Keratinocyte (primary cell): ENCODE data around the gene NFE2L3. TPM values are rescaled to one million over a fixed set of nuclear protein-coding genes. Genes with fewer than 3 reads are reported as not detected.

Source experiments
- DNase-seq: peaks from one replicate; pipeline ENCODE4 v3.0.0-alpha.2; 2011; ENCODE audit warnings: low read depth, missing footprints, low spot score
- FAIRE-seq: peaks from 2 replicates; lab custom pipeline; 2011; peaks lifted over from hg19 to GRCh38; lab: Jason Lieb, UNC
- H2AFZ ChIP-seq: 2 replicates; pipeline ENCODE4 v1.6.0; 2012; ENCODE audit warnings: low read length, control low read depth, inconsistent platforms; ENCODE audit not compliant: control insufficient read depth
- H3K27ac ChIP-seq: 2 replicates; pipeline ENCODE4 v1.5.1; 2011; ENCODE audit warnings: low read length; ENCODE audit not compliant: control insufficient read depth, insufficient read depth
- H3K27me3 ChIP-seq: 3 replicates; pipeline ENCODE4 v1.6.0; 2011; ENCODE audit warnings: low read length; ENCODE audit not compliant: control insufficient read depth, insufficient read depth; ENCODE audit errors: extremely low read depth
- H3K36me3 ChIP-seq, 2 experiments: 2 replicates in 1 of 2; 3 replicates in 1 of 2; pipeline ENCODE4 v1.5.1; 2011; ENCODE audit warnings: low read length in 2 of 2, mild to moderate bottlenecking in 1 of 2; ENCODE audit not compliant: control insufficient read depth in 2 of 2, insufficient read depth in 2 of 2; ENCODE audit errors: extremely low read depth in 1 of 2
- H3K4me1 ChIP-seq: 3 replicates; pipeline ENCODE4 v1.5.1; 2011; ENCODE audit warnings: low read length; ENCODE audit not compliant: control insufficient read depth, insufficient read depth; ENCODE audit errors: extremely low read depth
- H3K4me2 ChIP-seq: 3 replicates; pipeline ENCODE4 v1.6.0; 2011; ENCODE audit warnings: low read depth, low read length; ENCODE audit not compliant: control insufficient read depth, insufficient read depth; ENCODE audit errors: extremely low read depth
- H3K4me3 ChIP-seq, 3 experiments: fragments of 200-600 bp in 1 of 3; sonication (generic) in 1 of 3; 2 replicates in 2 of 3; 3 replicates in 1 of 3; pipeline ENCODE4 v1.5.1; 2011 to 2016; ENCODE audit warnings: low read length in 3 of 3, mild to moderate bottlenecking in 3 of 3, control low read depth in 2 of 3, inconsistent platforms in 1 of 3, low read depth in 1 of 3, mixed read lengths in 1 of 3, mixed run types in 1 of 3, moderate library complexity in 1 of 3; ENCODE audit not compliant: control insufficient read depth in 2 of 3, insufficient read depth in 2 of 3; ENCODE audit errors: extremely low read depth in 1 of 3
- H3K79me2 ChIP-seq: 2 replicates; pipeline ENCODE4 v1.6.0; 2012; ENCODE audit warnings: low read length; ENCODE audit not compliant: control insufficient read depth, insufficient read depth
- H3K9ac ChIP-seq: 3 replicates; pipeline ENCODE4 v1.6.0; 2011; ENCODE audit warnings: low read length; ENCODE audit not compliant: control insufficient read depth, insufficient read depth; ENCODE audit errors: extremely low read depth
- H3K9me1 ChIP-seq: 3 replicates; pipeline ENCODE4 v1.6.0; 2011; ENCODE audit warnings: low read length; ENCODE audit not compliant: control insufficient read depth, insufficient read depth; ENCODE audit errors: extremely low read depth
- H3K9me3 ChIP-seq: 2 replicates; pipeline ENCODE4 v1.5.1; 2012; ENCODE audit warnings: low read depth, low read length; ENCODE audit not compliant: control insufficient read depth
- H4K20me1 ChIP-seq: 3 replicates; pipeline ENCODE4 v1.6.0; 2011; ENCODE audit warnings: low read length; ENCODE audit not compliant: control insufficient read depth, insufficient read depth; ENCODE audit errors: extremely low read depth
- EZH2 ChIP-seq: IDR thresholded peaks from one replicate; pipeline ENCODE4 v1.6.1; 2012; ENCODE audit warnings: inconsistent platforms, mild to moderate bottlenecking, low read length, moderate library complexity
- dilution Hi-C: fragments of 300-500 bp; cut with MboI; formaldehyde crosslinking; loops from one replicate; pipeline ENCODE4 v1.7.0; 2020; ENCODE audit warnings: low sequenced_read_pairs; ENCODE audit not compliant: extremely low pct_ligation_motif_present
- polyA plus RNA-seq, 5 experiments: library from polyadenylated mRNA; depleted of rRNA in 3 of 5; stranded (reverse) in 3 of 5; stranded (forward) in 1 of 5; unstranded in 1 of 5; fragments of >200 nt; gene quantifications; 1 replicate in 1 of 5; 2 replicates in 3 of 5; 3 replicates in 1 of 5; pipeline versions ENCODE4 v1.2.1 to v1.2.3, GENCODE V29; 2011 to 2012; ENCODE audit warnings: missing spikeins in 2 of 5, low read depth in 1 of 5, low replicate concordance in 1 of 5
- TF ChIP-seq, protein P1 (sequence below), 3 experiments: IDR thresholded peaks in 1 of 3; conservative IDR thresholded peaks in 1 of 3; optimal IDR thresholded peaks in 1 of 3; 2 replicates in 2 of 3; 3 replicates in 1 of 3; pipeline versions ENCODE3 to v1.5.1; 2011; ENCODE audit warnings: low read length in 3 of 3, mild to moderate bottlenecking in 3 of 3, moderate library complexity in 2 of 3, control low read depth in 1 of 3, inconsistent platforms in 1 of 3; ENCODE audit not compliant: insufficient read depth in 2 of 3; ENCODE audit errors: extremely low read depth in 1 of 3

NFE2L3 gene
- polyA plus RNA-seq, 1 donor (not counting 4 experiments of a cell fraction or from before 2014, with no cell fraction given) = 17.8 TPM

DNA sequence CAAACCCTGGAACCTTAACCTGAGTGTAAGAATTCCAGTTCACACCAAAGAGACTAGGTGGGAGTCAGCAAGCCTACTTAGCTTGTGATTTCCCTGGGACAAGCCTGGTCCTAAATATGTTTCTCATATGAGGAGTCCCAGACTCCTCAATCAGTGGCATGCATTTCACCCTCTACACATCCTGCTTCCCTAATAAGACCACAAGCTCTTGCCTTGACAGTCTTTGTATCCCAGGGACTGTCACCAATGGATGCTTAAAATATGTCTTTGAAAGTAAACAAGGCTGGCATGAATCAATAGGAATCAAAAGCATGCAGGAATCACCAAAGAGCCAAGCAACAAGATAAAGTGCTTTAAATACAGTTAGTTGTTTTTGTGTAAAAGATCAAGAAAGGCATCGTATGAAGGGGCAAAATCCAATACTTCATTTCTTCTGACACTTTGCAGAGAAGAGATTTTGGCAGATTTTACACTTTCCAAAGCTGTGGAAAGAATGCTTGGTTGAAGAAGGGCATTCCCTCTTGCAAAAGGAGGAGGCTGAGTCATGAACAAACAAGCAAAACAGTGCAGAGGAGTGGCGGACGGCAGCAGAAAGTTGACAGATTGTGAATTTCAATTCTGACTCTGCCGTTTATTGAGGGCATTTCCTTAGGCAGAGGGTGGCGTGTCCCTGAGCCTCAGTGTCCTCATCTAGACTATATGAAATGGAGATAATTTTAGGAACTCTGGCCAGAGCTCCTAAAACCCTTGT lies 8.5 kb upstream of the NFE2L3 start:
- FAIRE-seq = no peak

DNA sequence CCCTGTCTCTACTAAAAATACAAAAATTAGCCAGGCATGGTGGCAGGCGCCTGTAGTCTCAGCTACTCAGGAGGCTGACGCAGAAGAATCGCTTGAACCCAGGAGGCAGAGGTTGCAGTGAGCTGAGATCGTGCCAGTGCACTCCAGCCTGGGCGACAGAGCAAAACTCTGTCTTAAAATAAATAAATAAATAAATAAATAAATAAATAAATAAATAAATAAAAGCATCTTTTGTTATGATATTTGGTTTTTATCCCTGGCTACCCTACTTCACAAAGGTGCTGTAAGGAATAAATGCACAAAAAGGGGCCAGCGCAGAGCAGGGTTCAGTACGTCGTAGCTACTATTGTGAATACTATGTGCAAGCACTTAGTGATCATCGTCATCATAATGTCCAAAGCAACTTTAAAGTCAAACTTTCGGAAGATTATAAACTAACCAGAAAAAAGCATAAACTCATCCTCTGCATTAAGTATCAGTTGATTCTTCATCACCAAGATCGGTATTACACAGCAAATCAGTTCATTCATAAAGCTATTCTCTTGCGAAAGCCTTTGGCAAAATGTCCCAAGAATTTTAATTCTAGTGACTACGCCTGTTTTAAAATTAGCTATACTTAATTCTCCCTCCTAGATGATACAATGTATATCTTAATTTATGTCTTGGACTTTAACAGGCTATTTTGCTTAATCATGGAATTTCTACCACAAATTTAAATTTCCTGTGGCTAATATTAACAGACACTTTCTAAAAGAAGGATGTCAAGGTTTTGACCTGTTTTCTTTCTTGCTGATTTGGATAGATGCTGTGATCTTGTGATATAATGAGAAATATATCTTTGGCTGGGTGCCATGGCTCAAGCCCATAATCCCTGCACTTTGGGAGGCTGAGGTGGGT lies 7.6 kb upstream of the NFE2L3 start:
- Histone ChIP-seq H3K4me3 (no peak overlapping the region), H3K9ac (no peak overlapping the region), H4K20me1 (no peaks in the 10 kb centered on the region), H3K4me2 (no peak overlapping the region), H3K9me3 (no peaks in the 10 kb centered on the region), H2AFZ (no peak overlapping the region), H3K9me1 (no peaks in the 10 kb centered on the region), H3K4me1 (no peaks in the 10 kb centered on the region), H3K27ac (no peak overlapping the region), H3K36me3 (no peaks in the 10 kb centered on the region), H3K27me3 (no peaks in the 10 kb centered on the region), H3K79me2 (no peaks in the 10 kb centered on the region)
- DNase-seq (no peak), FAIRE-seq (no peak)
- TF ChIP-seq, protein P1, sequence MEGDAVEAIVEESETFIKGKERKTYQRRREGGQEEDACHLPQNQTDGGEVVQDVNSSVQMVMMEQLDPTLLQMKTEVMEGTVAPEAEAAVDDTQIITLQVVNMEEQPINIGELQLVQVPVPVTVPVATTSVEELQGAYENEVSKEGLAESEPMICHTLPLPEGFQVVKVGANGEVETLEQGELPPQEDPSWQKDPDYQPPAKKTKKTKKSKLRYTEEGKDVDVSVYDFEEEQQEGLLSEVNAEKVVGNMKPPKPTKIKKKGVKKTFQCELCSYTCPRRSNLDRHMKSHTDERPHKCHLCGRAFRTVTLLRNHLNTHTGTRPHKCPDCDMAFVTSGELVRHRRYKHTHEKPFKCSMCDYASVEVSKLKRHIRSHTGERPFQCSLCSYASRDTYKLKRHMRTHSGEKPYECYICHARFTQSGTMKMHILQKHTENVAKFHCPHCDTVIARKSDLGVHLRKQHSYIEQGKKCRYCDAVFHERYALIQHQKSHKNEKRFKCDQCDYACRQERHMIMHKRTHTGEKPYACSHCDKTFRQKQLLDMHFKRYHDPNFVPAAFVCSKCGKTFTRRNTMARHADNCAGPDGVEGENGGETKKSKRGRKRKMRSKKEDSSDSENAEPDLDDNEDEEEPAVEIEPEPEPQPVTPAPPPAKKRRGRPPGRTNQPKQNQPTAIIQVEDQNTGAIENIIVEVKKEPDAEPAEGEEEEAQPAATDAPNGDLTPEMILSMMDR (optimal IDR thresholded peaks at IDR 0.05 in 1 of 3, IDR thresholded peaks at IDR 0.05 in 1 of 3, conservative IDR thresholded peaks at IDR 0.05 in 1 of 3; ENCODE audit: extremely low read depth in 1 of 3, insufficient read depth in 2 of 3, low read length in 3 of 3) = no peak
- dilution Hi-C loops = no loop called here

More for the DNA sequence above, 8.5 kb upstream of the NFE2L3 start:
- TF ChIP-seq, protein P1 (optimal IDR thresholded peaks at IDR 0.05 in 1 of 3, IDR thresholded peaks at IDR 0.05 in 1 of 3, conservative IDR thresholded peaks at IDR 0.05 in 1 of 3; ENCODE audit: extremely low read depth in 1 of 3, insufficient read depth in 2 of 3, low read length in 3 of 3) = no peak
- no peak for TF ChIP-seq EZH2
- H4K20me1 ChIP-seq = no peaks in the 10 kb centered on the region
- H2AFZ ChIP-seq = no peak overlapping the region
- no peak overlapping the region for H3K4me2 ChIP-seq
- H3K9me1 ChIP-seq = no peaks in the 10 kb centered on the region
- H3K79me2 ChIP-seq = no peaks in the 10 kb centered on the region
- DNase-seq = no peak
- no peaks in the 10 kb centered on the region for H3K9me3 ChIP-seq
- no peak overlapping the region for H3K9ac ChIP-seq
- H3K4me1 ChIP-seq = no peaks in the 10 kb centered on the region
- no peaks in the 10 kb centered on the region for H3K27me3 ChIP-seq
- dilution Hi-C loops = no loop called here
- H3K27ac ChIP-seq = no peak overlapping the region
- no peaks in the 10 kb centered on the region for H3K36me3 ChIP-seq
- no peak overlapping the region for H3K4me3 ChIP-seq
